ENCODE results near the gene IL21R.

- TF ChIP-seq CTCF (IDR thresholded peaks at IDR 0.05) (no peak), ZFX (IDR thresholded peaks at IDR 0.05; ENCODE audit: borderline replicate concordance) (no peak)
Measured at GRCh38 chr16:27486760-27487159, 84.8 kb downstream of the IL21R start.
